GM19351 (cell line): ENCODE data around the gene LYZL1.
"Not testable (repeated sequence)": the region's sequence is repeated elsewhere in the genome, so short reads cannot be mapped to it uniquely, and the experiment has no call there.

Experiments
- ATAC-seq: cut with Tn5 transposase; IDR thresholded peaks from one replicate; pipeline ENCODE4 v1.9.1; 2021; ENCODE audit warnings: mild to moderate bottlenecking, moderate library complexity; ENCODE audit not compliant: unreplicated experiment

The LYZL1 gene

DNA sequence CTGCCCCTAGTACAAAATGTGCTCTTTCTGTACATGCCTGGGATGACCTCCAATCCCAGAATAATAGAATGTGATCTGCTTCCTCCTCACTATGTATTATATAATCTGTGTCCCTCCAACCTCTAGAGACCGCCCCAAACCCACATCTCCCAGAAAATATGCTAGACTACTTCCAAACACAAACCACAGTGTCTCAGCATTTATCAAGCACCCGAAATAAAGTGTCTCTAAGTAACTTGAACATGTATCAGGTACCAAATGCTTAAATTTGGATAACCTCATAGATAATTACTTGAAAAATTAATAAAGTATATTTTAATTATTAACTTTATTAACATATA is 16.1 kb downstream of the LYZL1 start:
- ATAC-seq: no peak

DNA sequence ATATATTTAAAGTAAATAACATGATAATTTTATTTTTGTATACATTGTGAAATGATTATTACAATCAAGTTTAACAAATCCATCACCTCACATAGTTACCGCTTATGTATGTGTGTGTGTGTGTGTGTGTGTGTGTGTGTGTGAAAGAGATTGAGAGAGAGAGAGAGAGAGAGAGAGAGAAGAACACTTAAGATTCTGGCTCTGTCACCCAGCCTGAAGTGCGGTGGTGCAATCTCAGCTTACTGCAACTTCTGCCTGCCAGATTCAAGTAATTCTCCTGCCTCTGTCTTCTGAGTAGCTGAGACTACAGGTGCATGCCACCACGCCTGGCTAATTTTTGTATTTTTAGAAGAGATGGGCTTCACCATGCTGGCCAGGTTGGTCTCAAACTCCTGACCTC is 17.8 kb downstream of the LYZL1 start:
- ATAC-seq: no peak

DNA sequence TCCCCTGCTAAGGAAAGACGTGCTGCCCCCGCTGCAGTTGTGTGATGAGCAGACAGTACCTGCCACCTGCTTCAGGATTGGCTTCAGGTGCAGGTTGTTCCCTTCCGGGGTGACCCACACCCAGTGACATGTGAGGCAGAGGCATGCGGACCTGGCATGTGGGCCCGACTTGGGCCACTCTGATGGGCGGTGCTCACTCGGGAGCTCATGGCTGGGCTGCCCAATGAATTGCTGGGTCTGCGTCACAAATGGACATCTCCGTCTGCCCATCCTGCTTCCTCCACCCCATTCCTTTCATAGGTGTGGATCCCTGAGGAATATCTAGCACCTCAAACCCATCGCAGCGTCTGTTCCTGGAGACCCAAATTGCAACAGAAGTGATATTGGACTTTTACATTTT is 19.3 kb downstream of the LYZL1 start:
- not testable (repeated sequence) for ATAC-seq

DNA sequence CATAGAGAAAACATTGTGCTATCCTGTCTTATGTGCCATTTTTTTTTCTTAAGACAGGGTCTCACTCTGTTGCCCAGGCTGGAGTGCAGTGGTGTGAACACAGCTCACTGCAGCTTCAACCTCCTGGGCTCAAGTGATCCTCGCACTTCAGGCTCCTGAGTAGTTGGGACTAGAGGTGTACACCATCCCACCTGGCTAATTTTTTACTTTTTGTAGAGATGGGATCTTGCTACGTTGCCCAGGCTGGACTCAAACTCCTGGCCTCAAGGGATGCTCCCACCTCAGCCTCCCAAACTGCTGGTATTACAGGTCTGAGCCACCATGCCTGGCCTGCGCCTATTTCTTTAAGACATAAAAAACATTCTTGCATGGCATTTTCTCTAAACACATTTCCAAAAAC is 20.6 kb downstream of the LYZL1 start:
- no peak for ATAC-seq

DNA sequence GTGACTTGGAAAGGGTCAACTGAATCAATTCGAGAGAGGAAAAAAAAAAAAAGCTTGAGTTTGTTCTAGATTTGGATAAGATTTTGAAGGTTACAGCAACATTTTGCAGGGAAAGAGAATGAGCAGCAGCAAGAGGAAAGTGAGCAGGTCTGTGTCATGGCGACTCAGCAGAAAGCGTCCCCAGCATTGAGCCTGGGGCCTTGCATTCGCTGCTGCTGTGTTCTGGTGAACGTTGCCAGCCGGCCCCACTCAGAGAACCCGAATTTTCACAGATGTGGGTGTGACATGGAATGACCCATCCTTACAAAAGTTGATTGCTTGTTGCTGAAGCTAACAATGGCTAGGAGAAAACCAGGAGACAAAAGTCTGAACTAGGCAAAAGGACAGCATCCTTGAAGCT is 21.6 kb downstream of the LYZL1 start:
- ATAC-seq: not testable (repeated sequence)

DNA sequence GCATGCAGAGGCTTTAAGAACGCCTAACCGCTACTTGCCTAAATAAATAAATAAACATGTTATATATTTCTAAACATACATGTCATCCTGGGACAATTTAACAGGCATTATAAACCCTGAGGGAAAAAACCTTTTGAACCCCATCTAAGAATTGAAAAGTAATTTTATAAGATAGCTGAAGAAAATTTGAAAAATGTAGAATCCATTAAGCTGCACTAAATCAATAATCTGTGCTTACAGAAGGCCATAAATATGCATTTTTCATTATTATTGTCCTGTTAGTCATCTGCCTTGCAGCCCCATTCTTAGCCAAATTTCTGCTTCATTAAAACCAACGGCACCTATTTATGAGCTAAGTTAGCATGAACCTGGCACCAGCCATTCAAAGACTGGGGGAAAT is 24.2 kb downstream of the LYZL1 start:
- ATAC-seq: no peak

DNA sequence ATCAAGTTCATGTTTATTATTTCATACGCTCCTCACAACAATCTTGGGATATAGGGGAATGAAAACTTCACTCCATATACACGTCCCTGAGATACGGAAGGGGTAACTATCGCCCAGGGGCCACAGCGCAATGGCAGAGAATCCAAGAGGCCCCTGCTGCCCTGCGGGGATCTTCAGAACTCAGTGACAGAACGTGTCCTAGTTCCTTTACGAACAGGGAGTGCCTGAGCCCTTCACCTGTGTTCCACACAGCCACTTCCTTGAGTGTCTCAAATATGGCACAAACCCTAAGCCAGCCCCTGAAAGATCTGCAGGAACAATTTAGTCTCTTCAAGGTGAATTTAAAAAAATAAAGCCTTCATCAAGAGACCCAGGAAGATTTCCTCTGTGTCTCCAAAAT is 25.9 kb downstream of the LYZL1 start:
- ATAC-seq: no peak

DNA sequence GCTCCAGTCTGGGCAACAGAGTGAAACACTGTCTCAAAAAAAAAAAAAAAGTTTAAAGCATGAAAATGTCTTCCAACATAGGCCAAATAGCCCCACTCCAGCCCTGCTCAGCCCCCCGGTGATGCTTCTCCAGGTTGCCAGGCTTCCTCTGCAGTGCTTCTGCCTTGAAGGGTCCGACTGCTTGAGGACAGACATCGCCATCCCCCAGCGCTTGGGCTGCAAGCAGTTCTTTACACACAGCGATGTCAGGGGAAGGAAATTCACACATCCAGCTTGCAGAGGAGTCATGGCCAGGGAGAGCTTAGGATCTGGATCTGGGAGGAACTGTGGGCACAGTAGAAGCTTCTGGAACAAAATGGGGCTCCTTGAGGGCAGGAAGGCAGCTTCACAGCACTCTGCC is 26.9 kb downstream of the LYZL1 start:
- ATAC-seq: no peak

DNA sequence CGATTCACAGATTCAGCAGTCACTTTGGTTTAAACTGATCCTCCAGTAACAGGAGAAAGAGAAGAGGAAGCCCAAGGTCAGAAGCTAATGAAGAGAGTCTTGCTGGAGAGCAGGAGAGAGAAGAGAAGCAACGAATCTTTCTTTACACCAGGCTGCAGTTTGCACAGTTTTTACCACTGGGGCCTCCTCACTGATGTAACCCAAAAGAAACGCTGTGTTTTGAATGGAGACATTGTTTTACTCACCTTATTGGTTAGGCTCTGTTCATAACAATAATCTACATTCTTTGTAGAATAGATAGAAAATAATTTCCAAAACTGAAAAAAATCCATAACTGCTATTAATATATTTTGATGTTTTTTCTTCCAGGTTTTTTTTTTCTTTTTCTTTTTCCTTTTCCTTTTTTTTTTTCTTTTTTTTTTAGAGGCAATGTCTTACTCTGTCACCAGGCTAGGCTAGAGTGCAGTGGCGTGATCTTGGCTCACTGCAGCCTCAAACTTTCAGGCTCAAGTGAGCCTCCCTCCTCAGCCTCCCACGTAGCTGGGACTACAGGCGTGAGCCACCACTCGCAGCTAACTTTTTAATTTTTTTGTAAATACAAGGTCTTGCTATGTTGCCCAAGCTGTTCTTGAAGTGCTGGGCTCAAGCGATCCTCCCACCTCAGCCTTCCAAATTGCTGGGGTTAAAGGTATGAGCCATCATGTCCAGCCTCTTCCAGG is 27.6 kb downstream of the LYZL1 start:
- no peak for ATAC-seq

DNA sequence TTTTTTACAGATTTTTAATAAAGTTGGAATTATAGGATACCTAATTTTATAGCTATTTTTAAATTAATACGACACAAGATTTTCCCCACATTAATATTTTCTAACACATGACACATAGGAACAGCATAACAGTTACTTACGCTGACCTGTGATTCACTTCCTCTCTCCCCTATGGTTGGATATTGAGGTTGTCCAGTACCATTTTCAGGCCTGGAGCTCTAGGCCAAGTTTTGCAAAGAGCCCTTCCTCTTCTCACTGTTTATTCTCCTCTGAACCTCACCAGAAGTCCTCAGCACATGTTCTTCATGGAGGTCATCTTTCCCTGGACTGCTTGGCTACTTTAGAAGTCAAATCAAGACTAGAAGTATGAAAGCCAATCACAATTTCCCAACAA is 28.2 kb downstream of the LYZL1 start:
- ATAC-seq: no peak

DNA sequence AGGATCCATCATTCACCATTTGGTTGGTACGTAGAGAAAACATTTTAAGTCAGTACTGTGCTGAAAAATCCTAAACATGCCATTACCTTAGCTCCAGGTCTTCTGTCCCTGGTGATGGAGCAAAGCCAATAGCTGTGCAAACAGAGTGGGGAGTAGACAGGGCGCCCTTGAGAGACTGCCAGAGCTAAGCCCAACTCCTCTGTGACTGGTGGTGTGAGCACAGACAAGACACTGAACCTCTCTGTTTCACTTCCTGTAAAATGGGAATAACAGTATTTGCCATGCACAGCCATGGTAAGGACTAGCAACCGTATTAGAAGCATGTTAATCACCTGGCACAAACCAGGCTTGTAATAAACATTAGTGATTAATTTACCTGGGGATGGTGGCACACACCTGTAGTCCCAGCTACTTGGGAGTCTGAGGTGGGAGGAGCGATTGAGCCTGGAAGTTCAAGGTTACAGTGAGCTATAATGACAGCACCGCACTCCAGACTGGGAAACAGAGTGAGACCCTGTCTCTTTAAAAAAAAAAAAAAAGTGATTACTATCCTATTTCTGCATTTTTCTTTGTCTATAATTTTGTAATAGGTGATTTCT is 28.7 kb downstream of the LYZL1 start:
- no peak for ATAC-seq

DNA sequence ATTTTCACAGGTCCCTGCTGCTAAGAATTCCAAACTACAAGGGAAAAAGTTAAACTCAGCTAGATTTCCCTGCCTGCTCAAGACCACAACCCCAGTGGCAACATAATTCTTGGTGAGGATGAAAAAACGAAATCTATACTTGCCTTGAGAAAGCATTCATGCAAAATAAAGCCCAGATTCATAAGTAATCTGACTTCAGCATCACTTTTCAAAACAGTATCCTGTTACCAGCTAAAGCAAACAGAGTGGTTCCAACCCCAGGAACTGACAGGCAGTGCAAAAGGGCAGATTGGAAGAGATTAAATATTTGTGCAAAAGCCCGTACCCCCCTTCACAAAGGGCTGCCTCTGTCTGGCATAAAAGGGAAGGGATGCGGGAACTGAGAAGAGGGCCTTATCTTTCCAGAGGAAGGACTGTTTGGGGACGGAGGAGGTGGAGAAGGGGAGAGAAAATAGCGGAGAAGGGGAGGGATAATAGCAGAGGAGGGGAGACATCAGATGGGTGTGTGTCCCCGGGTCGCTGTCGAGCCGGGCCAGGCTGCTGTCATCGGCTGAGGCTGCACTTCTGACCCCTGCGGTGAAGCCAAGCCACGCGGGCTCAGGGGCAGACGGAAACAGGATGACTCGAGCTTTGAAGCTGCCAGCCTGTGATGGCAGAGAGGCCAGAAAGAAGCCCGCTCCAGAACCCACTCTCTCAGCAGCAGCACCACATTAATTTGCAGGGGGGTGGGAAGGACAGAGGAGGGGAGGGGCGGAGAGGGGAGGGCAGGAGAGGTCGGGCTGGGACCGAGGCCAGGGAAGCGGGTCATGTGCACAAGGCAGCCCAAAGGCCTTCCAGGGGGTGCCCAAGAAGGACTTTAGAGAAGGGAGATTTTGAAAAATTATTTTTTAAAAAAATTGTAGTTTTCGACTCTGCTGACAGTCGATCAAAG is 29.5 kb downstream of the LYZL1 start:
- not testable (repeated sequence) for ATAC-seq

DNA sequence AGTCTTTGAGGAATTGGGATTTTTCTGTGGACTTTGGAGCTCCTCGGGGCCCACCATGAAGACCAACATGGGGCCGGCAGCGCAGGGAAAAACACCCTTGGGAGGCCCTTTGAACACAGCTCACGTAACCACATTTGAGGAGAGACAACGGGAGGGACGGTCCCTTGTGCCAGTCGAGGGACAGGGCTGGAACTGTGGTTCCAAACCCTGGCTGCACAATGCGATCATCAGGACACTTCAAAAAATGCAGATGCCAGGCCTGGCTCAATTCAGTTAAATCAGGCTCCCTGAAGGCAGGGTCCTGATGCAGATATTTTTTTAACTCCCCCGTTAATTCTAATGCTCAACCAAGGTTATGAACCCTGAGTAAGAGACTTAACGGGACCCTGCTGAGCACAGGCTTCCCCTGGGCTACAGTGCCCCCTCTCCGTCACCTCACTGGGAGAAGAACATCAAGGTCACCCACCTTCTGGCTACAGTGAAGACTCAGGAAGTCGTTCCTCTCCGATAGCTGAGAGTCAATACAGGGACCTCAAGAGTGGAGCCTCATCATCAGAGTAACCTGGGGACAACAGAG is 30.4 kb downstream of the LYZL1 start:
- no peak for ATAC-seq

DNA sequence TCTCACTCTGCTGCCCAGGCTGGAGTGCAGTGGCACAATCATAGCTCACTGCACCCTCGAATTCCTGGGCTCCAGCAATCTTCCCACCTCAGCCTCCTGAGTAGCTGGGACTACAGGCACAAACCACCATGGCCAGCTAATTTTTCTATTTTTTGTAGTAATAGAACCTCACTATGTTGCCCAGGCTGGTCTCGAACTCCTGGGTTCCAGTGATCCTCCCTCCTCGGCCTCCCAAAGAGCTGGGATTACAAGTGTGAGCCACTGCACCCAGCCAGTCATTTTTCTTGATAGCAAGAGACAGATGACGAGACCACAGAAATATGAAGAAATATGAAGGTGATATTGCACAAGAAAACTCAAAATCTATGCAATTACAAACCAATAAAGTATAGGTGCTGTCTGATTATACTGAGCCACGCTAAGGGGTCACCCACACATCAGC is 31.8 kb downstream of the LYZL1 start:
- ATAC-seq: not testable (repeated sequence)

DNA sequence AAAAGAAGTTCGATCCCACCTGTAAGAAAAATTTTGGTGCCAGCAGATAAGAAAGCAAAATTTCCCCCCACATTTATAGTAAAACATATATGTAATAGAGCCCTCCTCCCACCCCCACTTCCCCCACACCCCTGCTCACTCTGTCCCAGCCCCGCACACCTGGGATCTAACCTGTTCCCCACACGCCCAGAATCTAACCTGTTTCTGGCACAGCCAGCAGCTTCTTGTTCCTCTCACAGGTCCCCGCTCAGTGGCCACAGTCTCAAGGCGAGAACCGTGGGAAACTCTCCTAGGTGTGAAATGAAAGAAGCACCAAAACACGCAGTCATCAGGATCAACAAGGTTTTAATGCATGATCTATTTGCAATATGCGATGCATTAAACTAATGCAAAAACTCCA is 32.8 kb downstream of the LYZL1 start:
- ATAC-seq: no peak

DNA sequence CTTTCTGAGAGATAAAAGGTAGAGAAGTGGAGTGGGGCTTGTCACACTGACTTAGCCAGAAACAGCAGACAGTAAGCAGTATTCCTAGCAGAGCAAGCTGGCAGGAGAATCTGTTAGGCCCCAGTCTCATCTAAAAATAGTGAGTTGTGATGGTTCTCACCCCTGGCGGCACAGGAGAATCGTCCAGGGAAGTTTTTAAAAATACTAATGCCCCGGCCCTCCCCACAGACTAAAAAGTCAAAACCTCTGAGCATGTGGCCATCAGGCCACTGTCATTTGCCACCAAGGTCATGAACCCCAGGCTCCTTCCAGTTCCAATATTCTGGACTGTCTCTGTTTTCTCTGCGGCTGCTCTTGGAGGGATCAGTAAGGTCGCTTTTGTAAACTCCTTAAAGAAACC is 34.0 kb downstream of the LYZL1 start:
- ATAC-seq: no peak

DNA sequence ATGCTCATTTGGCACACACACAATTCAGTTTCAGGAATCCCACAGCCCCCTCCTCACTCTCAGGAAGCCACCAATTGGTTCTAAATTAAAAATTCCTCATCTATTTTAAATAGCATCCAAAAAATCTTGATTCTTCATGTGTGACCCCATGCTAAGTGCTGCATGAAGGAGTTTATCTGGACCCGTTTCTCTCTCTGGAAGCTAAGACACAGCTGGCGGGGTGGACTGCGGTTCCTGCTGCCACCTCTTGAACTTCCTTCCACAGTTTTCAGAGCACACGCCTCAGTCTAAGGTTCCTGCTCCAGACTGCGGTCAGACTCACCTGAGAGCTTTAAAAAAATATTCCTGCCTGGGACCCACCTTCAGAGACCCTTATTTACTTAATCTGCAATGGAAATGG is 34.5 kb downstream of the LYZL1 start:
- no peak for ATAC-seq

DNA sequence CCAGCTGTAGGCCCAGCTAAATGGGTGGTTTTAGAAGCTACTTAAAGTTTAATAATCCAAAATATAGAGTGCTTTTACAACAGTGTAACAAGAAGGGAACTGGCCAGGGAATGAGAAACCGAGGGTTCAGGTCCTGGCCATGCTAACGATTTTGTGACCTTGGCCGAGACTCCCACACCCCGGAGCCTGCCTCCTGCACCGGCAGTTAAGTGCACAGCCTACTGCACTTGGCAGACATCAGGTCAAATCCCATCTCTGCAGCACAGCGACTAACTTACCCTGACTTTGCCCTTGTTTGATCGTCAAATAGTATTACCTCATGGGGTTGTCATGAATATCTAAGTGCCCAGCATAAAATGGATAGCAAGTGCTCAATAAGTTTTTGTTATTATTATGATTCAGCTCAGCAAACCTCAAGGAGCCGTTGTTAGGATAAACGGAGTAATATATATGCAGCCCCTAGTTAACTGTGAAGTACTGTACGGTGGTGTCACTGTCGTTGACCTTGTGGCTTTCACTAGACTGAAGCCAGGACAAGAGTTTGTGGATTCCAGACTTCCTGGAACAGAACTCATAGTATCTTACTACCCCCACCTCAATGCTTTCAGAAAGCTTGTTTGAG is 35.5 kb downstream of the LYZL1 start:
- no peak for ATAC-seq

DNA sequence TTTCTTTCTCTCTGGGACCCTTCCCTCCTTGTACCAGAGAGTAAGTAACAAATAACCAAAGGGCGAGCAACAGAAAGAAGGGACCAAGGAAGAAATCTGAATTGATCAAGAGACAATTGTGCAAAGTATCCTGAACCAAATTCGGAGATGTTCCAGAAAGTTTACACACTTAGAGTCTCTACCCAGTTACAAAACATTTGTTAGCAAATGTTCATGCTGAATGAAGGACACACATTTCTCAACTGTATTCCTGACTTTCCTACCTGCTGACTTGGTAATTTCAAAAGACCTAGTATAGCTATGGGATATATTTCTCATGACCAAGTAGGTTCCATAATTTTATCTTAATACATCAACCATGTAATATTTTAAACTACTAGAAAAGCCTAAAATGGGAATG is 37.4 kb downstream of the LYZL1 start:
- ATAC-seq: no peak

DNA sequence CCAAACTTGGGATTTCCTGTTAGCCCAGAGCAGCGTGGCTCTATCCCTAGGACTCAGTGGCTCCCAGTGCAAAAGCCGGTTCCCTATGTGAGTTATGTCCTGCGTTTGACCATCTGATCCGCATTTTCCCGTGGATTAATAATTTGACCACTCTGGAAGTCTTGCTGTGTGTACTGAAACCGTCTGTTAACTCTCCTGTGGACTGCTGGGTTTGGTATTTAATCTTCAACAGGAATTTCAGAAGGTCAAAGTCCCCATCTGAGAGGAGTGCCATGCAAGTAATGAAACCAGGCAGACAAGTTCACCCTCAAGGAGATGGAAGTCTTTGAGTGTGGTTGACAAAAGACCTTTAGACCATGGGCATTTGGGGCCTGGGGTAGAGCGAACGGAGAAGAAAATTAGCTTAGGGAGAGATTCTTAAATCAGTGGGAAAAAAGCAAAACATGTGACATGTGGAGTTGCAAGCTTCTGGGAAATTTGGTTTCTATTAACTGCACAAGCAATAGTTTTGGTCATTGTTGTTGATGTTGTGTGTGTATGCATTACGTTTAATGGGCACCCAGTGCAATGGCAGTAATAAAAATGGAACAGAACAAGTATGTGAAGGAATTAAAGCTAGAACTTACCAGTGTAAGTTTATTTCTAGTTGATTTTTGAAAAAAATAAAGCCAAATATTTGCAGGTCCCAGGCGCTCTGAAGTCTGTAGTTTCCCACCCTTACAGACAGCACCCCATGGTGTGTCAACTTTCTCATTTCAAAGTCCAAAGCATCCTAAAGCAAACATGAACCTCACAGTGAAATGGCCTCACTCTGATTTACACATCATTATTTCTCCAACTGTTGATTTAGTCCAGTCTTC is 38.2 kb downstream of the LYZL1 start:
- no peak for ATAC-seq
